ENCODE data around the gene ADGRD1. TPM values are rescaled to one million over a fixed set of nuclear protein-coding genes. Genes with fewer than 3 reads are reported as not detected.

ADGRD1 gene
- total RNA-seq, 1 donor from 2014 or later, result 0.08 TPM

GRCh38 chr12:130968611-130969010, 14.9 kb downstream of the ADGRD1 start:
- Histone ChIP-seq H3K36me3 (ENCODE audit: control insufficient read depth, insufficient read depth, low read length) (no peaks in the 10 kb centered on the region), H3K27me3 (ENCODE audit: control insufficient read depth, insufficient read depth, low read length) (no peaks in the 10 kb centered on the region), H3K4me3 (ENCODE audit: low read depth, low read length) (no peak overlapping the region)
- TF ChIP-seq CTCF (IDR thresholded peaks at IDR 0.05; ENCODE audit: insufficient read depth, low read length, poor library complexity, severe bottlenecking), result no peak
- DNase-seq (ENCODE audit: low read depth), result no peak

- DNase-seq (ENCODE audit: low read depth), result no peak
- Histone ChIP-seq H3K4me3 (ENCODE audit: low read depth, low read length) (no peak overlapping the region), H3K27me3 (ENCODE audit: control insufficient read depth, insufficient read depth, low read length) (no peaks in the 10 kb centered on the region), H3K36me3 (ENCODE audit: control insufficient read depth, insufficient read depth, low read length) (no peaks in the 10 kb centered on the region)
- no peak for TF ChIP-seq CTCF (IDR thresholded peaks at IDR 0.05; ENCODE audit: insufficient read depth, low read length, poor library complexity, severe bottlenecking)
Observed at GRCh38 chr12:130969223-130969622, 15.5 kb downstream of the ADGRD1 start.

GRCh38 chr12:130970165-130970907, 16.6 kb downstream of the ADGRD1 start:
- no peaks in the 10 kb centered on the region for H3K36me3 ChIP-seq (ENCODE audit: control insufficient read depth, insufficient read depth, low read length)
- no peak for TF ChIP-seq CTCF (IDR thresholded peaks at IDR 0.05; ENCODE audit: insufficient read depth, low read length, poor library complexity, severe bottlenecking)
- no peak overlapping the region for H3K4me3 ChIP-seq (ENCODE audit: low read depth, low read length)
- DNase-seq (ENCODE audit: low read depth), result no peak
- no peaks in the 10 kb centered on the region for H3K27me3 ChIP-seq (ENCODE audit: control insufficient read depth, insufficient read depth, low read length)

GRCh38 chr12:130970908-130971233, 17.2 kb downstream of the ADGRD1 start:
- H3K36me3 ChIP-seq (ENCODE audit: control insufficient read depth, insufficient read depth, low read length), result no peaks in the 10 kb centered on the region
- H3K27me3 ChIP-seq (ENCODE audit: control insufficient read depth, insufficient read depth, low read length), result no peaks in the 10 kb centered on the region
- no peak for TF ChIP-seq CTCF (IDR thresholded peaks at IDR 0.05; ENCODE audit: insufficient read depth, low read length, poor library complexity, severe bottlenecking)
- DNase-seq (ENCODE audit: low read depth), result no peak
- H3K4me3 ChIP-seq (ENCODE audit: low read depth, low read length), result no peak overlapping the region

GRCh38 chr12:130971925-130972585, 18.3 kb downstream of the ADGRD1 start:
- TF ChIP-seq CTCF (IDR thresholded peaks at IDR 0.05; ENCODE audit: insufficient read depth, low read length, poor library complexity, severe bottlenecking), result no peak
- no peak overlapping the region for H3K4me3 ChIP-seq (ENCODE audit: low read depth, low read length)
- DNase-seq (ENCODE audit: low read depth), result no peak
- no peaks in the 10 kb centered on the region for H3K27me3 ChIP-seq (ENCODE audit: control insufficient read depth, insufficient read depth, low read length)
- H3K36me3 ChIP-seq (ENCODE audit: control insufficient read depth, insufficient read depth, low read length), result no peaks in the 10 kb centered on the region

- no peak for TF ChIP-seq CTCF (IDR thresholded peaks at IDR 0.05; ENCODE audit: insufficient read depth, low read length, poor library complexity, severe bottlenecking)
- DNase-seq (ENCODE audit: low read depth), result no peak
- Histone ChIP-seq H3K36me3 (ENCODE audit: control insufficient read depth, insufficient read depth, low read length) (no peaks in the 10 kb centered on the region), H3K27me3 (ENCODE audit: control insufficient read depth, insufficient read depth, low read length) (no peaks in the 10 kb centered on the region), H3K4me3 (ENCODE audit: low read depth, low read length) (no peak overlapping the region)
Observed at GRCh38 chr12:130972586-130972950, 18.9 kb downstream of the ADGRD1 start.

All from kidney epithelial cell (primary cell).